Measurements from ENCODE around the gene THRB. TPM values are rescaled to one million over a fixed set of nuclear protein-coding genes. Genes with fewer than 3 reads are reported as not detected.

Gene THRB
- total RNA-seq, 2 experiments from 2014 or later: not detected

DNA sequence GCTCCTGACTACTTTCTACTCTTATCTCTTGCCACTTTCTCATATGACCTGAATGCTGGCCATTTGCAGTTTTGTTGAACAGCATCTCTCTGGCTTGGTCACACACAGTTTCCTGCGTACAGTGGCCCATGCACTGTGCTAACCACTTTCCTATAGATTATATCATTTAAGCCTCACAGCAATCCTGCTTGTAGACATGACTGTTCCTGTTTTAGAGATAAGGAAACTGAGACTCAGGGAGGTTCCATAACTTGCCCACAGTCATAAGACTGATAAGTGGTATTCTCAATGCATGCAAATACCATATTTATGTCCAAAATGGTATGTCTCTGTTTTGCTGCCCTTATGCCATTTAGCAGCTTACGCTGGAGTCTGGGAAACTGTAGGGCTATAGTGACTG, 320.0 kb downstream of the THRB start:
- Mint-ChIP-seq H3K36me3 (no peaks in the 10 kb centered on the region), H3K4me1 (no peaks in the 10 kb centered on the region), H3K4me3 (no peak overlapping the region), H3K27me3 (no peaks in the 10 kb centered on the region), H3K9me3 (ENCODE audit: low read depth) (no peaks in the 10 kb centered on the region), H3K27ac (no peak overlapping the region)
- ATAC-seq: no peak
- CTCF ChIA-PET: interaction anchor here (3.0 kb wide), 1 partner anchor 11 kb away, joined by 8 read pairs; no protein-coding TSS in a partner anchor
- no peak for DNase-seq

DNA sequence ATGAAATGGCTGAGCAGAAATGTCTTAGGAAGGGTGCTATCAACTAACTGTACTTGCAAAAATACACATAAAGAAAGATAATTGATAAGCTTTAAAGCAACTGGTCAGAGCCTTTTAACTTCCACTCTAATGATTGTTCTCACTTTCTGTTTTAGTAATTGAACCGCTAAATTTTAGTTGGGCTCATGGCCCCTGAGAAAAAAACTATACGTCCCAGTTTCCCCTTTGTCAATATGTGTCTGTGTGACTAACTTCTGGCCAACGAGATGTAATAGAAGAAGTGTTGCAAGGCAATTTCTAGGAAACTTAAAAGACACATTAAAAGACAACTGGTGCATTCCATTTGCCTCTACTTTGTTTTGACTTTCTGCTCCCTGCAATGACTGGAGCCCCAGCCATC, 325.7 kb downstream of the THRB start:
- no peaks in the 10 kb centered on the region for H3K9me3 Mint-ChIP-seq (ENCODE audit: low read depth)
- no peak for DNase-seq
- CTCF ChIA-PET: interaction anchor here (1.8 kb wide), 1 partner anchor 18 kb away, joined by 4 read pairs; no protein-coding TSS in a partner anchor
- no peak overlapping the region for H3K27ac Mint-ChIP-seq
- no peaks in the 10 kb centered on the region for H3K36me3 Mint-ChIP-seq
- H3K4me1 Mint-ChIP-seq: peaks cover 5% of the 10 kb centered on the region
- no peak for ATAC-seq
- H3K27me3 Mint-ChIP-seq: peaks cover 3% of the 10 kb centered on the region
- no peak overlapping the region for H3K4me3 Mint-ChIP-seq

DNA sequence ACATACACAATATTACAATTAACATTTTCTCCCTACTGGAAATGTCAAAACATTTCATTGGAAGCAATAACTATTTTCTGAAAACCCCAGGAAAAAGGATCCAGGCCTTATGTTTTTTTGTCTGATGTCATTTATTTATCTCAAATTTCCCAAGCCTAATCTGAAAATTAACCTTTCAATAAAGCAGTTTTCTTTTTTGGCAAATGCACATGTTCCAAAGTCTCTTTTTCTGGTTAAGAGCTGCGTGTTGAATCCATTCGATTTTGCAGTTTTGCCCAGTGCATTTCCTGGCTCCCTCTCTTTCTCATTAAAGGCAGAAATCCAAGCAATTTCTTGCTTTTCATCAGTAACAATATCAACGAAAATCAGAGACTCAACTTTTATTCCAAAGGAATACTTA, 327.2 kb downstream of the THRB start:
- peaks cover 6% of the 10 kb centered on the region for H3K27me3 Mint-ChIP-seq
- peaks cover 5% of the 10 kb centered on the region for H3K4me1 Mint-ChIP-seq
- DNase-seq: no peak
- no peak overlapping the region for H3K4me3 Mint-ChIP-seq
- H3K9me3 Mint-ChIP-seq (ENCODE audit: low read depth): no peaks in the 10 kb centered on the region
- CTCF ChIA-PET: interaction anchor here (1.5 kb wide), 1 partner anchor 19 kb away, joined by 4 read pairs; no protein-coding TSS in a partner anchor
- no peak for ATAC-seq
- H3K36me3 Mint-ChIP-seq: no peaks in the 10 kb centered on the region
- no peak overlapping the region for H3K27ac Mint-ChIP-seq

DNA sequence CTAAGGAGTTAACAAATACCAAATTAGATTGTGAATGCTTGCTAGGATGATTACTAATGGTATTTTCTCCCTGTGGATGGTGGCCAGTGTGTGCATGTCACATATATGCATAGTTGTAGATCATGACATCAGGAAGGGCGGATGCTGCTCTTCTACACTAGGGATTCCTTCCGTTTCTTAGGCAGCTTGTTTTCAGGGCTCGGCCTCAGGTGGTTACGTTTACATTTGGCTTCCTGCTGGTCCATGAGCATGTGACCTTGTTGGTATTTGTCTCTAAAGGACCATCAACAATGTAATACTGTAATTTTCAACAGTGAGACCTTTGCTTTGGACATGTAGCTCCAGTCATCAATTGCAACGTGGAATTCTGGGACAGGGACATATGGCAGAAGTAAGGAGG, 328.1 kb downstream of the THRB start:
- no peak overlapping the region for H3K27ac Mint-ChIP-seq
- ATAC-seq: no peak
- peaks cover 5% of the 10 kb centered on the region for H3K4me1 Mint-ChIP-seq
- no peak overlapping the region for H3K4me3 Mint-ChIP-seq
- H3K36me3 Mint-ChIP-seq: no peaks in the 10 kb centered on the region
- CTCF ChIA-PET: interaction anchor here (1.5 kb wide), 1 partner anchor 20 kb away, joined by 4 read pairs; no protein-coding TSS in a partner anchor
- H3K9me3 Mint-ChIP-seq (ENCODE audit: low read depth): no peaks in the 10 kb centered on the region
- H3K27me3 Mint-ChIP-seq: peaks cover 6% of the 10 kb centered on the region
- DNase-seq: no peak

DNA sequence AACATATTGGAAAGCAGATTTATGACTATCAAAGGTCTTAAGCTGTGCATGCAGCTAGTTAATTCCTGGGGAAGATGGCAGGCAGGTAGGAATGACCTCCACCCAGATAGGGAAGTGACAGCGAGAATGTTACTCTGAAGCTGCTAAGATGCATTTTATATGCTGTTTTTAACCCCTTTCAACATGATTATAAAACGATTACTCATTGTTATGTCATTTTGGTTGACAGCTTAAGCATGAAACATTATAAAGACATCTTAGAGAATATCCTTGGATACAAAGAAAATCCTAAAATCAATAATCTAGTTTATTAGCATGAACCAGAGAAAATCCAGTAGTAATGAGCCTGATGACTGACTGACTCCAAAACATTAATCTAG, 329.1 kb downstream of the THRB start:
- no peak for ATAC-seq
- Mint-ChIP-seq H3K9me3 (ENCODE audit: low read depth) (no peaks in the 10 kb centered on the region), H3K27me3 (peaks cover 6% of the 10 kb centered on the region), H3K36me3 (no peaks in the 10 kb centered on the region), H3K4me1 (peaks cover 5% of the 10 kb centered on the region), H3K4me3 (no peak overlapping the region), H3K27ac (no peak overlapping the region)
- CTCF ChIA-PET: no interaction called here
- DNase-seq: no peak

DNA sequence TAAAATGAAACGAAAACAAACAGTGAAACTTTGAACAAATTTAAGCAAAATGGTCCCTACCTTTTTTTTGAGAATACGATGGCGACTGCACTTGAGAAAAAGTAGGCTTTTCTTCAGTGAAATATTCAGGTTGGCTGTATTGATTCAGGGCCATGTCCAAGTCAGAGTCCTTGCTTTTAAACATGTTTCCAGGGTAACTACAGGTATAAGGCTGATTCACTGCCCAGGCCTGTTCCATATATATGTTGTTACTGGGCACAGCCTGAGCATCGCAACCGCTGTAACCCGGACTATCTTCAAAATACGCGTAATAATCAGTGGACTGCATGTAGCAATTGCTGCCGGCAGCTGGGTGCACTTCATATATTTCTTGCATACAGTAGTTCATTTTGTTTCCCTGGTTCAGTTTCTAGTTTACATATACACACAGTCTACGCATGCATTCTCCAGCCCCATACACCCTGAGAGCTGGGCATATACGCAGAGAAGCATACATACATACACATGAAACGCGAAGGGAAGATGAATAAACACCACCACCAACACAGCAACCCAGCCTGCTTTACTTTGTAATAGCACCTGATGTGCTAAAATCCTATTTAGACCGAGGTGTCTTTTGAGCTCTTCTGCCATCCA, 329.6 kb downstream of the THRB start:
- ATAC-seq (no peak), DNase-seq (no peak)
- Mint-ChIP-seq H3K4me1 (peaks cover 5% of the 10 kb centered on the region), H3K9me3 (ENCODE audit: low read depth) (no peaks in the 10 kb centered on the region), H3K4me3 (no peak overlapping the region), H3K36me3 (no peaks in the 10 kb centered on the region), H3K27ac (no peak overlapping the region), H3K27me3 (peaks cover 6% of the 10 kb centered on the region)
- CTCF ChIA-PET: no interaction called here

DNA sequence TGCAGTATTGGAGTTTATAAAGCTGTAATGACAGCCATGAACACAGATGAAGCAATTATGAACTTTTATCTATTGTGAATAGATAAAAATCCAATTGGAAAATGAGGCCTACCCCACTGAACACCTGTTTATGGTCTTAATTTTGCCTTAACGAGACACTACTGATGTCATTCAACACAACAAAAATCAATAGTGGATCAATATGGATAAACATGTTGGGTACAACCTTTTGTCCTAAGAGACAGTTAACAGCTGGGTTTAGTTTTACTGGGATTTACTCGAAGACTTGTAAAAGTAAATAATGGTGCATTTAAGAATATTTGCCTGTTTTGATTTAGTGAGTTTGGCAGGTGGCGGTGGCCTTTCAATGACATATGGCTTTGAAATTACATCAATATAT, 331.7 kb downstream of the THRB start:
- no peaks in the 10 kb centered on the region for H3K9me3 Mint-ChIP-seq (ENCODE audit: low read depth)
- CTCF ChIA-PET: no interaction called here

DNA sequence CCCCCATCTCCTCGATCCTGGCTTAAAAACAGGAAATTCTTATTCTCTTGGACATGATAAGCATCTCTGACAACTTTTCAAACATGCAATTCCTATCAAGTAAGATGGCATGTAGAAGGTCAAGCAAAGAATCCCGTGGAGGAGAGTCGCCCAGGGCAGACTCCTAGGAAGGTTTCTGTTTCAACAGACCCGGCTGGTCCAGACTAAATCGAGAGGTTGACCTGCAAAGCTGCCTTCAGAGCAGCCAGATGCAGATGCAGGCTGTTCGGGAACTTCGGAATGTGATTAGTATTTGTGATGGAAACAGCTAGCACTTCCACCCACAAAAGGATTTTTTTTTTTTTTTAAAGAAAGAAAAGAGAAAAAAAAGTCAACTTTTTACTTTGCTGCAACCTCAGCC, 332.8 kb downstream of the THRB start:
- H3K27ac Mint-ChIP-seq: no peak overlapping the region
- DNase-seq: no peak
- H3K27me3 Mint-ChIP-seq: peaks cover 8% of the 10 kb centered on the region
- no peaks in the 10 kb centered on the region for H3K9me3 Mint-ChIP-seq (ENCODE audit: low read depth)
- no peak overlapping the region for H3K4me3 Mint-ChIP-seq
- ATAC-seq: no peak
- no peaks in the 10 kb centered on the region for H3K36me3 Mint-ChIP-seq
- CTCF ChIA-PET: interaction anchor here (0.7 kb wide), 1 partner anchor 329 kb away, joined by 3 read pairs; no protein-coding TSS in a partner anchor
- peaks cover 5% of the 10 kb centered on the region for H3K4me1 Mint-ChIP-seq

More for the DNA sequence above, 331.7 kb downstream of the THRB start:
- peaks cover 8% of the 10 kb centered on the region for H3K27me3 Mint-ChIP-seq
- H3K4me1 Mint-ChIP-seq: peaks cover 5% of the 10 kb centered on the region
- no peaks in the 10 kb centered on the region for H3K36me3 Mint-ChIP-seq
- no peak overlapping the region for H3K4me3 Mint-ChIP-seq
- DNase-seq (no peak), ATAC-seq (no peak)
- no peak overlapping the region for H3K27ac Mint-ChIP-seq

GRCh38 chr3:24160424-24161095, 334.1 kb downstream of the THRB start:
- Mint-ChIP-seq H3K9me3 (ENCODE audit: low read depth) (no peaks in the 10 kb centered on the region), H3K27ac (no peak overlapping the region), H3K36me3 (no peaks in the 10 kb centered on the region), H3K27me3 (peaks cover 8% of the 10 kb centered on the region), H3K4me3 (no peak overlapping the region), H3K4me1 (peaks cover 5% of the 10 kb centered on the region)
- CTCF ChIA-PET: no interaction called here
- no peak for ATAC-seq
- no peak for DNase-seq

- Mint-ChIP-seq H3K9me3 (ENCODE audit: low read depth) (no peaks in the 10 kb centered on the region), H3K27ac (no peak overlapping the region), H3K36me3 (no peaks in the 10 kb centered on the region), H3K4me1 (peaks cover 18% of the 10 kb centered on the region), H3K27me3 (peaks cover 11% of the 10 kb centered on the region), H3K4me3 (no peak overlapping the region)
- CTCF ChIA-PET: interaction anchor here (0.7 kb wide), 1 partner anchor 123 kb away, joined by 3 read pairs; no protein-coding TSS in a partner anchor
- ATAC-seq (no peak), DNase-seq (no peak)
Measured at GRCh38 chr3:24158761-24159454, 335.7 kb downstream of the THRB start.

DNA sequence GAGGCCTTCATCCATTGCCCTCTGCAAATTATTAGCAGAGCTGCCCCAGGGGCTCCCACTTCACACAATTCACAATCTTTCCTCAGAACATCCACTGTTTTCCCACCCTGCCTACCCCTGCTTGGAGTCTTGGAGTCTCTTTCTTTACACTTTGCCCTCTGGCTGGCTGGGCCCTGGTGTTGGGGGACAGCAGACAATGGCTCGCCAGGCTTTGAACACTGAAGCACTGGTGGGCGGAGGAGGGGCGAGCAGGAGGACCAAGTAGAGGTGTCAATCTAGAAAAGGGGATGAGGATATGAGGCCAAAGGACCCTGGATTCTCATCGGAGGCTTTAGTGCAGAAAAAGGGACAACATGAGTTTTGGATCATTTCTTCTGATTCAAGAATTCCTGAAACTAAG, 337.5 kb downstream of the THRB start:
- Mint-ChIP-seq H3K36me3 (no peaks in the 10 kb centered on the region), H3K4me1 (peaks cover 18% of the 10 kb centered on the region), H3K4me3 (no peak overlapping the region), H3K9me3 (ENCODE audit: low read depth) (no peaks in the 10 kb centered on the region), H3K27me3 (peaks cover 8% of the 10 kb centered on the region), H3K27ac (no peak overlapping the region)
- ATAC-seq (no peak), DNase-seq (no peak)
- CTCF ChIA-PET: no interaction called here

GRCh38 chr3:24156466-24156865, 338.2 kb downstream of the THRB start:
- DNase-seq (no peak), ATAC-seq (no peak)
- peaks cover 18% of the 10 kb centered on the region for H3K4me1 Mint-ChIP-seq
- H3K36me3 Mint-ChIP-seq: no peaks in the 10 kb centered on the region
- H3K4me3 Mint-ChIP-seq: no peak overlapping the region
- peaks cover 8% of the 10 kb centered on the region for H3K27me3 Mint-ChIP-seq
- H3K9me3 Mint-ChIP-seq (ENCODE audit: low read depth): no peaks in the 10 kb centered on the region
- CTCF ChIA-PET: no interaction called here
- H3K27ac Mint-ChIP-seq: no peak overlapping the region

GRCh38 chr3:24155276-24155675, 339.4 kb downstream of the THRB start:
- H3K27ac Mint-ChIP-seq: no peak overlapping the region
- H3K27me3 Mint-ChIP-seq: peaks cover 12% of the 10 kb centered on the region
- H3K4me3 Mint-ChIP-seq: no peak overlapping the region
- no peaks in the 10 kb centered on the region for H3K36me3 Mint-ChIP-seq
- H3K9me3 Mint-ChIP-seq (ENCODE audit: low read depth): no peaks in the 10 kb centered on the region
- ATAC-seq: no peak
- CTCF ChIA-PET: no interaction called here
- no peak for DNase-seq
- peaks cover 18% of the 10 kb centered on the region for H3K4me1 Mint-ChIP-seq

GRCh38 chr3:24154781-24155180, 339.9 kb downstream of the THRB start:
- ATAC-seq (no peak), DNase-seq (no peak)
- Mint-ChIP-seq H3K4me3 (no peak overlapping the region), H3K9me3 (ENCODE audit: low read depth) (no peaks in the 10 kb centered on the region), H3K4me1 (peaks cover 18% of the 10 kb centered on the region), H3K36me3 (no peaks in the 10 kb centered on the region), H3K27me3 (peaks cover 17% of the 10 kb centered on the region), H3K27ac (no peak overlapping the region)
- CTCF ChIA-PET: no interaction called here

Data from activated CD8-positive, alpha-beta memory T cell treated with anti-CD3 and anti-CD28 coated beads, Interleukin-2, amount 10 ng/mL, durations not matched to agents 7 days and 5 days (primary cell).